HG02571 (cell line): Measurements from ENCODE around the gene LCN9.

Source experiments
- ATAC-seq: cut with Tn5 transposase; IDR thresholded peaks from one replicate; pipeline ENCODE4 v1.9.1; 2021; ENCODE audit warnings: mild to moderate bottlenecking, moderate library complexity; ENCODE audit not compliant: unreplicated experiment

The LCN9 gene

GRCh38 chr9:135716045-135716444, 52.9 kb downstream of the LCN9 start:
- ATAC-seq, result no peak
